HEK293 (cell line): Measurements from ENCODE around the gene CCNJL.

Source experiments
- CTCF ChIA-PET: fragments of 350-600 bp; formaldehyde crosslinking; extraction: SDS; loops from one replicate; lab custom pipeline; 2021; ENCODE audit warnings: antibody characterized with exemption; lab: Yijun Ruan, JAX
- POLR2A ChIA-PET: fragments of 300-600 bp; formaldehyde crosslinking; extraction: SDS; loops from one replicate; lab custom pipeline; 2020; ENCODE audit warnings: antibody characterized with exemption, inconsistent platforms; lab: Yijun Ruan, JAX
- H3K27ac ChIP-seq: fragments of 200-500 bp; sonication (Bioruptor generic); 2 replicates; pipeline ENCODE4 v1.5.1; 2014; ENCODE audit warnings: low read depth, low read length, control low read depth, inconsistent platforms; ENCODE audit errors: extremely low read depth
- H3K36me3 ChIP-seq, 2 experiments: fragments of 200-500 bp in 1 of 2; sonication (Bioruptor generic) in 1 of 2; 1 replicate in 1 of 2; 2 replicates in 1 of 2; pipeline ENCODE4 v1.5.1; 2014 to 2017; ENCODE audit warnings: inconsistent platforms in 2 of 2, low read length in 2 of 2; ENCODE audit not compliant: control insufficient read depth in 2 of 2, insufficient read depth in 1 of 2
- H3K4me1 ChIP-seq: fragments of 200-500 bp; sonication (Bioruptor generic); 2 replicates; pipeline ENCODE4 v1.5.1; 2014; ENCODE audit warnings: mild to moderate bottlenecking, low read length, inconsistent platforms; ENCODE audit not compliant: control insufficient read depth, insufficient read depth
- H3K4me3 ChIP-seq: 2 replicates; pipeline ENCODE4 v1.5.1; 2011; ENCODE audit warnings: low read depth, mild to moderate bottlenecking, control low read depth, low read length, moderate library complexity
- H3K9me3 ChIP-seq: fragments of 200-500 bp; sonication (Bioruptor generic); 2 replicates; pipeline ENCODE4 v1.5.1; 2014; ENCODE audit warnings: low read depth, low read length, inconsistent platforms; ENCODE audit not compliant: control insufficient read depth, insufficient read depth
- BCL11B ChIP-seq: fragments of 450-650 bp; formaldehyde crosslinking; IDR thresholded peaks from 2 replicates; pipeline ENCODE4 v1.5.1; 2016; ENCODE audit warnings: low read depth, missing biosample characterization, missing genetic modification characterization
- GFI1B ChIP-seq: fragments of 450-650 bp; formaldehyde crosslinking; IDR thresholded peaks from 2 replicates; pipeline ENCODE4 v1.5.1; 2016; ENCODE audit warnings: missing biosample characterization, missing genetic modification characterization
- GLI4 ChIP-seq: fragments of 450-650 bp; formaldehyde crosslinking; IDR thresholded peaks from 2 replicates; pipeline ENCODE4 v1.5.1; 2016; ENCODE audit warnings: missing biosample characterization, missing genetic modification characterization
- HOXC10 ChIP-seq: sonication (generic); formaldehyde crosslinking; IDR thresholded peaks from 2 replicates; pipeline ENCODE4 v1.8.1; 2023; ENCODE audit warnings: mild to moderate bottlenecking, missing genetic modification reagents
- KLF1 ChIP-seq: fragments of 450-650 bp; formaldehyde crosslinking; IDR thresholded peaks from 2 replicates; pipeline ENCODE4 v1.5.1; 2016; ENCODE audit warnings: missing biosample characterization, missing genetic modification characterization
- OVOL3 ChIP-seq: fragments of 450-650 bp; formaldehyde crosslinking; IDR thresholded peaks from 2 replicates; pipeline ENCODE4 v1.5.1; 2016; ENCODE audit warnings: missing biosample characterization, missing genetic modification characterization
- SETDB1 ChIP-seq: IDR thresholded peaks from one replicate; pipeline ENCODE4 v1.6.1; 2017; ENCODE audit warnings: mild to moderate bottlenecking, low read length, moderate library complexity, mixed read lengths; ENCODE audit not compliant: insufficient read length
- ZNF112 ChIP-seq: fragments of 450-650 bp; formaldehyde crosslinking; IDR thresholded peaks from 2 replicates; pipeline ENCODE4 v1.5.0; 2017; ENCODE audit warnings: missing biosample characterization, missing genetic modification characterization
- ZNF155 ChIP-seq: fragments of 450-650 bp; formaldehyde crosslinking; IDR thresholded peaks from 2 replicates; pipeline ENCODE4 v1.5.1; 2016; ENCODE audit warnings: missing biosample characterization, missing genetic modification characterization
- ZNF174 ChIP-seq: fragments of 450-650 bp; formaldehyde crosslinking; IDR thresholded peaks from 2 replicates; pipeline ENCODE4 v1.5.0; 2017; ENCODE audit warnings: missing biosample characterization, mild to moderate bottlenecking, missing genetic modification characterization
- ZNF239 ChIP-seq: fragments of 450-650 bp; formaldehyde crosslinking; IDR thresholded peaks from 2 replicates; pipeline ENCODE4 v1.5.1; 2016; ENCODE audit warnings: missing biosample characterization, missing genetic modification characterization
- ZNF366 ChIP-seq: fragments of 450-650 bp; formaldehyde crosslinking; conservative IDR thresholded peaks from 2 replicates; pipeline ENCODE4 v1.5.1; 2016; ENCODE audit warnings: missing biosample characterization, missing genetic modification characterization
- ZNF426 ChIP-seq: fragments of 450-650 bp; formaldehyde crosslinking; IDR thresholded peaks from 2 replicates; pipeline ENCODE4 v1.5.1; 2017; ENCODE audit warnings: missing biosample characterization, missing genetic modification characterization, mild to moderate bottlenecking, inconsistent platforms, moderate library complexity
- ZNF521 ChIP-seq: fragments of 450-650 bp; formaldehyde crosslinking; IDR thresholded peaks from 2 replicates; pipeline ENCODE4 v1.5.1; 2017; ENCODE audit warnings: missing biosample characterization, mild to moderate bottlenecking, missing genetic modification characterization
- ZNF747 ChIP-seq: fragments of 450-650 bp; formaldehyde crosslinking; IDR thresholded peaks from 2 replicates; pipeline ENCODE4 v1.5.1; 2016; ENCODE audit warnings: missing biosample characterization, missing genetic modification characterization
- ZNF830 ChIP-seq: fragments of 450-650 bp; IDR thresholded peaks from 2 replicates; pipeline ENCODE4 v1.5.0; 2018; ENCODE audit warnings: missing biosample characterization, missing genetic modification characterization, low read depth, mild to moderate bottlenecking, moderate library complexity
- TF ChIP-seq, protein P1 (sequence below): fragments of 450-650 bp; formaldehyde crosslinking; IDR thresholded peaks from 2 replicates; pipeline ENCODE4 v1.5.1; 2016; ENCODE audit warnings: missing biosample characterization, missing genetic modification characterization
- TF ChIP-seq, protein P2 (sequence below): fragments of 450-650 bp; formaldehyde crosslinking; IDR thresholded peaks from 2 replicates; pipeline ENCODE4 v1.5.1; 2016; ENCODE audit warnings: missing biosample characterization, missing genetic modification characterization
- TF ChIP-seq, protein P3 (sequence below): fragments of 450-650 bp; formaldehyde crosslinking; IDR thresholded peaks from 2 replicates; pipeline ENCODE4 v1.5.1; 2016; ENCODE audit warnings: missing biosample characterization, missing genetic modification characterization
- TF ChIP-seq, protein P4 (sequence below): fragments of 450-650 bp; formaldehyde crosslinking; IDR thresholded peaks from 2 replicates; pipeline ENCODE4 v1.5.1; 2016; ENCODE audit warnings: missing biosample characterization, missing genetic modification characterization
- TF ChIP-seq, protein P5 (sequence below): fragments of 450-650 bp; IDR thresholded peaks from 2 replicates; pipeline ENCODE4 v1.5.1; 2018; ENCODE audit warnings: missing biosample characterization, missing genetic modification characterization
- TF ChIP-seq, protein P6 (sequence below): fragments of 450-650 bp; formaldehyde crosslinking; IDR thresholded peaks from 2 replicates; pipeline ENCODE4 v1.5.1; 2016; ENCODE audit warnings: missing biosample characterization, missing genetic modification characterization
- TF ChIP-seq, protein P7 (sequence below): fragments of 450-650 bp; formaldehyde crosslinking; IDR thresholded peaks from 2 replicates; pipeline ENCODE4 v1.5.1; 2017; ENCODE audit warnings: missing biosample characterization, missing genetic modification characterization
- TF ChIP-seq, protein P8 (sequence below): fragments of 450-650 bp; formaldehyde crosslinking; IDR thresholded peaks from 2 replicates; pipeline ENCODE4 v1.5.1; 2016; ENCODE audit warnings: missing biosample characterization, missing genetic modification characterization

Gene CCNJL

DNA sequence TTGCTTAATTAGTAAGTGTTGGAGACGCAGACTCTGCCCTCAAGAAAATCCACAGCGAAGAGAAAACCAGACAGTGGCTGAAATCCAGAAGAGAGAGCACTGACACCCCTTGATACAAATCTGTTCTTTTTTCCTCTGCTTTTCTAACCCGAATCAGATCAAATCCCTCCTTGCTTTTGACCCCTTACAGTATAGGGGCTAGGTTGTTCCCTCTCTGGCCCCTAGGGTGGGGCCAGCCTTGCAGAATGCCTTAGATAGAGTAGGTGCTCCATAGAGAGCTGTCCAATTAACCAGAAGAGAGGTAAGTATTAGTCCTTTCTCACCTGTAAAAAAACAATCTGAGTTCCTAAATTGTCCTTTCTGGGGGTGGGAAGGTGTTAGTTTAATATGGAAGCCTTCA, 47.9 kb upstream of the CCNJL start (continued):
- TF ChIP-seq, protein P1, sequence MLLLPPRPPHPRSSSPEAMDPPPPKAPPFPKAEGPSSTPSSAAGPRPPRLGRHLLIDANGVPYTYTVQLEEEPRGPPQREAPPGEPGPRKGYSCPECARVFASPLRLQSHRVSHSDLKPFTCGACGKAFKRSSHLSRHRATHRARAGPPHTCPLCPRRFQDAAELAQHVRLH (tag by site-specific recombination), result no peak
- no peak for TF ChIP-seq ZNF155 (tag by site-specific recombination)
- no peak for TF ChIP-seq ZNF830
- no peak for TF ChIP-seq BCL11B (tag by site-specific recombination)
- no peak for TF ChIP-seq ZNF174 (tag by site-specific recombination)
- TF ChIP-seq ZNF112 (tag by site-specific recombination), result no peak
- no peak for TF ChIP-seq SETDB1
- TF ChIP-seq, protein P2, sequence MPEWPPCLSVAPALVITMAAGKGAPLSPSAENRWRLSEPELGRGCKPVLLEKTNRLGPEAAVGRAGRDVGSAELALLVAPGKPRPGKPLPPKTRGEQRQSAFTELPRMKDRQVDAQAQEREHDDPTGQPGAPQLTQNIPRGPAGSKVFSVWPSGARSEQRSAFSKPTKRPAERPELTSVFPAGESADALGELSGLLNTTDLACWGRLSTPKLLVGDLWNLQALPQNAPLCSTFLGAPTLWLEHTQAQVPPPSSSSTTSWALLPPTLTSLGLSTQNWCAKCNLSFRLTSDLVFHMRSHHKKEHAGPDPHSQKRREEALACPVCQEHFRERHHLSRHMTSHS (tag by site-specific recombination), result no peak
- TF ChIP-seq, protein P3, sequence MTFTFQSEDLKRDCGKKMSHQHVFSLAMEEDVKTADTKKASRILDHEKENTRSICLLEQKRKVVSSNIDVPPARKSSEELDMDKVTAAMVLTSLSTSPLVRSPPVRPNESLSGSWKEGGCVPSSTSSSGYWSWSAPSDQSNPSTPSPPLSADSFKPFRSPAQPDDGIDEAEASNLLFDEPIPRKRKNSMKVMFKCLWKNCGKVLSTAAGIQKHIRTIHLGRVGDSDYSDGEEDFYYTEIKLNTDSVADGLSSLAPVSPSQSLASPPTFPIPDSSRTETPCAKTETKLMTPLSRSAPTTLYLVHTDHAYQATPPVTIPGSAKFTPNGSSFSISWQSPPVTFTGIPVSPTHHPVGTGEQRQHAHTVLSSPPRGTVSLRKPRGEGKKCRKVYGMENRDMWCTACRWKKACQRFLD (tag by site-specific recombination), result no peak
- no peak for TF ChIP-seq ZNF426 (tag by site-specific recombination)
- TF ChIP-seq, all 188 proteins: peak for 0

DNA sequence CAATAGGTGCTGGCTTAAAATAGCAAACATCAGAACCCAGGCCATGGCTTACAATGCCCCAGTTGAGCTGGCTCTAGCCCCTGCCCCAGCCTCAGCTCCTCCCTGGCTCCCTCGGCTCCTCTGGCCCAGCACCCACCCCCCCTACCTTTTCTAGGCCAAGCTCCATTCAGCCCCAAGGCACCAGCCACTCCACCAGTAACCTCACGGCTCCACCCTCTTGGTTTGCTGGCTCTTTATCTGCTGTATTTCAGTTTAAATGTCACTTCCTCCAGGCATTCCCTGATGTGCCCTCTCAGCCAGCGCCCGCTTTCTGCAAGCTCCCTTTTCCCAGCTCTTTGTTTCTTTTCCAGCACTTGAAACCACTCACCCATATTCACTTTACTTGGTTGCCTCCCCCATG, 47.5 kb upstream of the CCNJL start:
- Histone ChIP-seq H3K9me3 (no peaks in the 10 kb centered on the region), H3K36me3 (no peaks in the 10 kb centered on the region), H3K4me3 (no peak overlapping the region), H3K27ac (no peak overlapping the region), H3K4me1 (no peaks in the 10 kb centered on the region)
- ChIA-PET POLR2A (no interaction called here), CTCF (interaction anchor here (0.7 to 1.9 kb wide), 3 partner anchors 15 to 162 kb away, joined by 3 to 4 read pairs (median 3); no protein-coding TSS in a partner anchor)
- TF ChIP-seq GFI1B (tag by site-specific recombination) (no peak), GLI4 (tag by site-specific recombination) (no peak), ZNF747 (tag by site-specific recombination) (no peak), ZNF521 (tag by site-specific recombination) (no peak)
- TF ChIP-seq, protein P4, sequence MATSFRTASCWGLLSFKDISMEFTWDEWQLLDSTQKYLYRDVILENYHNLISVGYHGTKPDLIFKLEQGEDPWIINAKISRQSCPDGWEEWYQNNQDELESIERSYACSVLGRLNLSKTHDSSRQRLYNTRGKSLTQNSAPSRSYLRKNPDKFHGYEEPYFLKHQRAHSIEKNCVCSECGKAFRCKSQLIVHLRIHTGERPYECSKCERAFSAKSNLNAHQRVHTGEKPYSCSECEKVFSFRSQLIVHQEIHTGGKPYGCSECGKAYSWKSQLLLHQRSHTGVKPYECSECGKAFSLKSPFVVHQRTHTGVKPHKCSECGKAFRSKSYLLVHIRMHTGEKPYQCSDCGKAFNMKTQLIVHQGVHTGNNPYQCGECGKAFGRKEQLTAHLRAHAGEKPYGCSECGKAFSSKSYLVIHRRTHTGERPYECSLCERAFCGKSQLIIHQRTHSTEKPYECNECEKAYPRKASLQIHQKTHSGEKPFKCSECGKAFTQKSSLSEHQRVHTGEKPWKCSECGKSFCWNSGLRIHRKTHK (tag by site-specific recombination), result no peak

DNA sequence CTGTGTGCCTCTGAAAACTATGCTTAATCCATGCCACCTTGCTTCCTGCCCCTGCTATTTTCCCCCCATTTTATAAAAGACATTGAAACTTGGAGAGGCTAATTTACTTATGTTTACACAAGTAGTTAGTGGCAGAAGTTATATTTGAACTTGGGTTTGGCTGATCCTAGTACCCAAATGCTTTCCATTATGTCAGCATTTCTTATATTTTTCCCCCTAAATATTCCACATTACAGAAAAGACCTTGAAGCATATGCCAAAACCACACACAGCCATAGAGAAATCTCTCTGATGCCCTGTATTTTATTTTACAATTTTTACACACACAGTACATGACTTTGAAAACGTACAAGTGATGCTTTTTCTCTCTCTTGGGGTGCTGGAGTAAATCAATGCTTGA, 46.9 kb upstream of the CCNJL start:
- CTCF ChIA-PET, result no interaction called here
- TF ChIP-seq ZNF239 (no peak), ZNF155 (tag by site-specific recombination) (no peak), ZNF366 (tag by site-specific recombination) (no peak), HOXC10 (CRISPR knock-in tag) (no peak), KLF1 (tag by site-specific recombination) (no peak), OVOL3 (tag by site-specific recombination) (no peak)
- TF ChIP-seq, protein P5, sequence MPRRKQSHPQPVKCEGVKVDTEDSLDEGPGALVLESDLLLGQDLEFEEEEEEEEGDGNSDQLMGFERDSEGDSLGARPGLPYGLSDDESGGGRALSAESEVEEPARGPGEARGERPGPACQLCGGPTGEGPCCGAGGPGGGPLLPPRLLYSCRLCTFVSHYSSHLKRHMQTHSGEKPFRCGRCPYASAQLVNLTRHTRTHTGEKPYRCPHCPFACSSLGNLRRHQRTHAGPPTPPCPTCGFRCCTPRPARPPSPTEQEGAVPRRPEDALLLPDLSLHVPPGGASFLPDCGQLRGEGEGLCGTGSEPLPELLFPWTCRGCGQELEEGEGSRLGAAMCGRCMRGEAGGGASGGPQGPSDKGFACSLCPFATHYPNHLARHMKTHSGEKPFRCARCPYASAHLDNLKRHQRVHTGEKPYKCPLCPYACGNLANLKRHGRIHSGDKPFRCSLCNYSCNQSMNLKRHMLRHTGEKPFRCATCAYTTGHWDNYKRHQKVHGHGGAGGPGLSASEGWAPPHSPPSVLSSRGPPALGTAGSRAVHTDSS, result no peak
- TF ChIP-seq, protein P6, sequence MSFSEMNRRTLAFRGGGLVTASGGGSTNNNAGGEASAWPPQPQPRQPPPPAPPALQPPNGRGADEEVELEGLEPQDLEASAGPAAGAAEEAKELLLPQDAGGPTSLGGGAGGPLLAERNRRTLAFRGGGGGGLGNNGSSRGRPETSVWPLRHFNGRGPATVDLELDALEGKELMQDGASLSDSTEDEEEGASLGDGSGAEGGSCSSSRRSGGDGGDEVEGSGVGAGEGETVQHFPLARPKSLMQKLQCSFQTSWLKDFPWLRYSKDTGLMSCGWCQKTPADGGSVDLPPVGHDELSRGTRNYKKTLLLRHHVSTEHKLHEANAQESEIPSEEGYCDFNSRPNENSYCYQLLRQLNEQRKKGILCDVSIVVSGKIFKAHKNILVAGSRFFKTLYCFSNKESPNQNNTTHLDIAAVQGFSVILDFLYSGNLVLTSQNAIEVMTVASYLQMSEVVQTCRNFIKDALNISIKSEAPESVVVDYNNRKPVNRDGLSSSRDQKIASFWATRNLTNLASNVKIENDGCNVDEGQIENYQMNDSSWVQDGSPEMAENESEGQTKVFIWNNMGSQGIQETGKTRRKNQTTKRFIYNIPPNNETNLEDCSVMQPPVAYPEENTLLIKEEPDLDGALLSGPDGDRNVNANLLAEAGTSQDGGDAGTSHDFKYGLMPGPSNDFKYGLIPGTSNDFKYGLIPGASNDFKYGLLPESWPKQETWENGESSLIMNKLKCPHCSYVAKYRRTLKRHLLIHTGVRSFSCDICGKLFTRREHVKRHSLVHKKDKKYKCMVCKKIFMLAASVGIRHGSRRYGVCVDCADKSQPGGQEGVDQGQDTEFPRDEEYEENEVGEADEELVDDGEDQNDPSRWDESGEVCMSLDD, result no peak
- TF ChIP-seq, protein P7, sequence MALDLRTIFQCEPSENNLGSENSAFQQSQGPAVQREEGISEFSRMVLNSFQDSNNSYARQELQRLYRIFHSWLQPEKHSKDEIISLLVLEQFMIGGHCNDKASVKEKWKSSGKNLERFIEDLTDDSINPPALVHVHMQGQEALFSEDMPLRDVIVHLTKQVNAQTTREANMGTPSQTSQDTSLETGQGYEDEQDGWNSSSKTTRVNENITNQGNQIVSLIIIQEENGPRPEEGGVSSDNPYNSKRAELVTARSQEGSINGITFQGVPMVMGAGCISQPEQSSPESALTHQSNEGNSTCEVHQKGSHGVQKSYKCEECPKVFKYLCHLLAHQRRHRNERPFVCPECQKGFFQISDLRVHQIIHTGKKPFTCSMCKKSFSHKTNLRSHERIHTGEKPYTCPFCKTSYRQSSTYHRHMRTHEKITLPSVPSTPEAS (tag by site-specific recombination), result no peak
- TF ChIP-seq, protein P8, sequence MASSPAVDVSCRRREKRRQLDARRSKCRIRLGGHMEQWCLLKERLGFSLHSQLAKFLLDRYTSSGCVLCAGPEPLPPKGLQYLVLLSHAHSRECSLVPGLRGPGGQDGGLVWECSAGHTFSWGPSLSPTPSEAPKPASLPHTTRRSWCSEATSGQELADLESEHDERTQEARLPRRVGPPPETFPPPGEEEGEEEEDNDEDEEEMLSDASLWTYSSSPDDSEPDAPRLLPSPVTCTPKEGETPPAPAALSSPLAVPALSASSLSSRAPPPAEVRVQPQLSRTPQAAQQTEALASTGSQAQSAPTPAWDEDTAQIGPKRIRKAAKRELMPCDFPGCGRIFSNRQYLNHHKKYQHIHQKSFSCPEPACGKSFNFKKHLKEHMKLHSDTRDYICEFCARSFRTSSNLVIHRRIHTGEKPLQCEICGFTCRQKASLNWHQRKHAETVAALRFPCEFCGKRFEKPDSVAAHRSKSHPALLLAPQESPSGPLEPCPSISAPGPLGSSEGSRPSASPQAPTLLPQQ, result no peak

More for the DNA sequence above, 46.9 kb upstream of the CCNJL start:
- POLR2A ChIA-PET, result no interaction called here
- no peak overlapping the region for H3K27ac ChIP-seq
- H3K4me1 ChIP-seq, result no peaks in the 10 kb centered on the region
- H3K36me3 ChIP-seq, result no peaks in the 10 kb centered on the region
- no peaks in the 10 kb centered on the region for H3K9me3 ChIP-seq
- H3K4me3 ChIP-seq, result no peak overlapping the region
